KBM-7 (cell line): Measurements from ENCODE around the gene RNF8.
"Not testable (repeated sequence)": the region's sequence is repeated elsewhere in the genome, so short reads cannot be mapped to it uniquely, and the experiment has no call there.

ENCODE experiments used
- DNase-seq: peaks from one replicate; pipeline ENCODE4 v3.0.0-alpha.2; 2015
- in situ Hi-C: fragments of 300-500 bp; cut with MboI; formaldehyde crosslinking; loops from 2 replicates; pipeline ENCODE4 v1.14.3; 2020; ENCODE audit warnings: low sequenced_read_pairs, low pct_unique_long_range_greater_than_20kb, mixed read lengths

Gene RNF8, protein sequence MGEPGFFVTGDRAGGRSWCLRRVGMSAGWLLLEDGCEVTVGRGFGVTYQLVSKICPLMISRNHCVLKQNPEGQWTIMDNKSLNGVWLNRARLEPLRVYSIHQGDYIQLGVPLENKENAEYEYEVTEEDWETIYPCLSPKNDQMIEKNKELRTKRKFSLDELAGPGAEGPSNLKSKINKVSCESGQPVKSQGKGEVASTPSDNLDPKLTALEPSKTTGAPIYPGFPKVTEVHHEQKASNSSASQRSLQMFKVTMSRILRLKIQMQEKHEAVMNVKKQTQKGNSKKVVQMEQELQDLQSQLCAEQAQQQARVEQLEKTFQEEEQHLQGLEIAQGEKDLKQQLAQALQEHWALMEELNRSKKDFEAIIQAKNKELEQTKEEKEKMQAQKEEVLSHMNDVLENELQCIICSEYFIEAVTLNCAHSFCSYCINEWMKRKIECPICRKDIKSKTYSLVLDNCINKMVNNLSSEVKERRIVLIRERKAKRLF

DNA sequence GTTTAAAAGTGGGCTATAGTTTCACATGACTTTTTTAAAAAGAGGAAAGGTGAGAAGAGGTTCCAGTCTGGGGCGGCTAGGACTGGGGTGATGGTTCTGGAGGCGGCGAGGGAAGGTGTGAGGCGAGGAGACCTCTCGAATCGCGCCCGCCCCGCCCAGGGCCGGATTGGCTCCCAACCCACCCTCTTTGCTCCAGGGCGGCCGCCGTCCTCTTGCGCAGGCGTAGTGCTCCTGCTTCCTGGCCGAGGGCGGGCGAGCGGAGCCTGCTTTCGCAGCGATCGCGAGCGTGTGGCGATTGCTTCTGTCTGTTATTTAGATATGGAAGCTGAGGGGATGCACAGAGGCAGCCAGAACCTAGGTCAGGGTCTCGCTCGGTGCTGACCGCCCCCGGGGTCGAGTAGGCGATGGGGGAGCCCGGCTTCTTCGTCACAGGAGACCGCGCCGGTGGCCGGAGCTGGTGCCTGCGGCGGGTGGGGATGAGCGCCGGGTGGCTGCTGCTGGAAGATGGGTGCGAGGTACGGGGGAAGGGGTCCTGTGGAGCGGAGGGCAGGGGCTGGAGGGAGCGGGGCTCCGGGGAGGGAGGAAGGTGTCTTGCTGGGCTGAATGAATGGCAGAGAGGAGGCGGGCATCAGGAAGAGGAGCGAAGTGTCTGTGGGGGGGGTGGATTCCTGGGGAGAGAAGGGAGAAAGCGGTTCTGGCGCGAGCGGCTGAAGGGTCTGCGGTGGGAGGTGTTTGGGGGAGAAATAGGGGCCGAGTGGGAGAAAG, at the start of gene RNF8:
Gene RNF8, plus strand, starts transcription at position 223 of the 765 bp plus-strand sequence. Its CDS starts 182 bp downstream, at position 405.
- peak; percentile 91 for DNase-seq
- in situ Hi-C loops = no loop called here

DNA sequence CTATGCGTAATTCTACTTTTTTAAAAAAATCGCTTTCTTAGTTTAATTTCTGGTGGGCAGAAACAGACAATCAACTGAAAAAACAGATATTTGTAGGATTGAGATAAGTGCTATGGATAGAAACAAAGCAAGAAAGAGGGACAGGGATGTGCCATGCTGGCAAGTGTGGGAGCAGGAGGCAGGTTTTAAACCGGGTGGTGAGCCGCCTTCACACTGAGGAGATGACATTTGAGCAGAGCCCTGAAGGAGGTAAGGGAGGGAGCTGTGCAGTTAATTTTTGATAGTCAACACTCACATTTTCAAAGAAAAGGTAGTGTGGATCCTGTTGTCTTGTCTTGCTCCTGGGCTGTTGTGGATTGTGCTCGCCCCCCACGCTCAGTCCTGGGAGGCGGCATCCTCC, 49.0 kb upstream of the RNF8 start:
- DNase-seq = no peak
- in situ Hi-C loops = no loop called here

DNA sequence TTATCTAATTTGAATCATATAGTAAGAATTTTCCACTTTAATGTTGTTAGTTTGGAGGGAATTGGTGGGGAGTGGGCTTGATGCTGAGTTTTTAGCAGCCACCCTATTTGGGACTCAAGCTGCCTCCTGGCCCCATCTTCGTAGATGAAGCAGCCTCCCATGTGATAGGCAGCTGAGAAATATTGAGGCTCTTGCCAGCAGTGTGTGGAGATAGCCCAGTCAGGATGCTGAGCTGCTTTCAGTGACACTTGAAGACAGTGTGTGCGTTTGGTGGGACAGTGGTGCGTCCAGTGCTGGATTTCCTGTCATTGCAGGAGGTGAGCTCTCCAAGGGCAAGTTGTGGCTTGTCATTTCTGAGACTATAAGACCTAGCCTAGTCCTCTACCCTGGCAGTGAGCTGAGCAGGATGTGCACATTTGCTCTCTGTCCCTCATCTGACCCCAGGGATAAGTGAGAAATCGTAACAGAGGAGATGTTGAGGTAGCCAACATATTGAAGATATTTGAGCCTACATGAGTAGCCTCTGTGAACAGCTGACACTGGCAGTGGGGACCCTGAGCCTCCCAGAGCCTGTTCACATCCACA, 47.9 kb upstream of the RNF8 start:
- in situ Hi-C loops = no loop called here
- DNase-seq = no peak

DNA sequence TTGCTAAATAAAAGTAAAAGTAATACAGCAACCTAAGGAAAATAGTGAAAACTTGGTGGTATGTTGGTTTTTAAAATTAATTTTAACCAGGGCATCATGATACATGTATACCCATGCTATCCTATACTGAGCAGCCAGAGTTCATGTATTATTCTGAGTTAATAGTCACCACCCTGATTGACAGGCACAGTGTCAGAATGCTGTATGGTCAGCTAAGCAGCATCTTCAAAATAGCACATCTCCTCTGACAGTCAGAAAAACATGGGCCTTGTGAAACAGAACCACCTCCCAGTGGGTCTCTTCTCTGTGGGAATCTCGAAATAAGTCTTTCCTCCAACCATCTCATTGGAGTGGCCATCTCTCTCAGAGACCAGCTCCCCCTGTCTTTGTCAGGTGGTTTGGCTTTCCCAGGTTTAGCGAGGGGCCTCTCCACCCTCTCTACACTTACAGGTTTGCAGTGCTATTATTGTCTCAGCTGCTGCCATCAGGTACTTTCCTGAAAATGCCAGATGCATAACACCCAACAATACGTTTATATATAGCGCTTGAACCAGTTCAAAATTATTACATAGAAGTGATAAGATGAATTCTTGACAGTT, 47.1 kb upstream of the RNF8 start:
- in situ Hi-C loops = no loop called here
- DNase-seq = no peak

DNA sequence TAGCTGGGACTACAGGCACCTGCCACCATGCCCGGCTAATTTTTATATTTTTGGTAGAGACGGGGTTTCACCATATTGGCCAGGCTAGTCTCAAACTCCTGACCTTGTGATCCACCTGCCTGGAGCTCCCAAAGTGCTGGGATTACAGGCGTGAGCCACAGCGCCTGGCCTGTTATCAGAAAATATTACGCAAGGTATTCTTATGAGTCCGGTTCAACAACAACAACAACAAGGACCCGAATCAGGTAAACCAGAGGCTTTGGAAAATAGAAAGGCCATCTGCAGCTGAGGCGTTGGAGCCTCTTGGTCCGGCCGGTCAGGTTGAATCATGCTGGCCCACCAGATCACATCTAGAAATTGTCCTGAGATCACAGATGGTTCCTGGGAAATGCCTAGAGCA, 46.3 kb upstream of the RNF8 start:
- in situ Hi-C loops, DNase-seq: not testable (repeated sequence)

DNA sequence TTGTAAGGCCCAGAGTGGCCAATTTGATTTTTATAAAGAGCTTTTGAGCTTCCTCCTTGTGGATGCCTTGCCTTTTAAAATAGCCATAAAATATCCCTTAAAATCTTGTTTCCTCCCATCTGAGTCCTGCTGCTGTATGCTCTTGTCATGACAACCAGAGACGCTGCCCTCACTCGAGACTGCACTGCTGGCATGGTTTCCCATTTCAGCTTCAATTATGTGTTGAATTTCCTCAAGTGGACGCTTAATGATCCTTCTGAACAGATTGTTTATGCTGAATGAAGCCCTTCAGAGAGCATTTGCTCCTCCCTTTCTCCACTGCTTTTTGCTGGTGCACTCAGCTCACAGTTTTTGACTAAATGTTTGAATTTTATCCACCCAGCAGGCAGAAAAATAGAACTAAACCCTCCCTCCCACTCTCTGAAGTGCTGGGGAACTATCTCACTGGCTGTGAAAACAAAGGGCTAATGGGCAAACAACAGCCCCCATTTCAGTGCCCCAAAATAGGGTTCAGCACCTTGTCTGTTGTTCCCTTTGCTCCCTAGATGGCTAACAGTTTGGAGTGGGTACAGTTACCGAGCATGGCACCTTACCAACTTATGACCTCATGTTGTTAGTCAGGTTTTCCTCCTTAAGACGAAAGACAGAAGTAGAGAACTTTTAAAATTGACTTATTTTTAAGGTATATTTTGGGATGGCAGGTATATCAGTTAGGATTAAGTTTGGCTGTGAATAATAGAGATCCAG, 45.5 kb upstream of the RNF8 start:
- no peak for DNase-seq
- in situ Hi-C loops = no loop called here

DNA sequence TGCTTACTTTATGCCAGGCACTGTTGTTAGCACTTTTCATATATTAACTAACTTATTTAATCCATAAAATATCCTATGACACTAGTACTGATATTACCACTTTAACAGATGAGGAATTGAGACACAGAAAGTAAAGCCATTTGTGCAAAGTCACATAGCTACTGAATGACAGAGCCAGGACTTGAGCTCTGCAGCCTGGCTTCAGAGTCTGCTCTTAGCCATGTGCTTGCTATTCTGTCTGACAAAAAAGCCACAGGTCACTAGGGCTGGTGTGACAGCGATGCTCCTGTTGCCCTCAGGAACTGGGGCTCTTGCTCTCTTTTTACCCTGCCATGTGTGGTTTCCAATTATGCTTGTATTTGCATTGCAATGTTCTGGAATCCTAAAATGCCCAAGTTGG, 44.7 kb upstream of the RNF8 start:
- in situ Hi-C loops = no loop called here
- DNase-seq = no peak

DNA sequence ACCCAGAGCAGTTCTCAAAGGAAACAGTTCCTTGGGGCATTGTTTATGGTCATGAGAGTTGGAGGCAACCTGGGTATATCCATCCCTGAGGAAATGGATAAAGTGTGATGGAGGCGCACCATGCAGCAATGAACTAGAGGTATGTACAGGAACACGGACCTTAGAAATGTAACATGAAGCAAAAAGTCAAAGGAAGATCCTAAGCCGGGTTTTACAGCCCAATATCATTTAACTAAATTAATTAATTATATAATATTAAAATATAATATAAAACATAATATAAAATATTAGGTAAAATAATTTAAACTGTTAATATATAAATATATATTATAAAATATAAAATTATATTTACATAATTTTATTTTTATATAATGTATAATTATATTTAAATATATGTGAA, 44.1 kb upstream of the RNF8 start:
- in situ Hi-C loops = no loop called here

DNA sequence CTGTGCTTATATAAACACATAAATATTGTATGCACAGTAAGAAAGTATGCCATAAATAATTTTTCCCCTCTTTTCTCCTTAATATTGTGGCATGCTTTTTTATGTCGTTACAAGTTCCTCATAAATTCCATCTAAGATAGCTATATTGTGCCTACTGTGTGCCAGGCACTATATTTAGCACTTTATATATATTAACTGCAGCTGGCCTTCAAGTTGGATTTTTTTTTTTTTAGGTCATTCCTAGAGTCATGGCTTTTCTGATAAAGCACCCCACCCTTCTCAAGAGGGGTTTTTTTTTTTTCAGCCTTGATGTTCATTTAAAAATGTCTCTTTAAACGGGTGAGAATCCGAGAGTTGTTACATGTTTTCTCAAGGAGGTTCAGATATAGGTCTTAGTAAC, 42.8 kb upstream of the RNF8 start:
- in situ Hi-C loops = no loop called here
- no peak for DNase-seq

More for the DNA sequence above, 44.1 kb upstream of the RNF8 start:
- no peak for DNase-seq

DNA sequence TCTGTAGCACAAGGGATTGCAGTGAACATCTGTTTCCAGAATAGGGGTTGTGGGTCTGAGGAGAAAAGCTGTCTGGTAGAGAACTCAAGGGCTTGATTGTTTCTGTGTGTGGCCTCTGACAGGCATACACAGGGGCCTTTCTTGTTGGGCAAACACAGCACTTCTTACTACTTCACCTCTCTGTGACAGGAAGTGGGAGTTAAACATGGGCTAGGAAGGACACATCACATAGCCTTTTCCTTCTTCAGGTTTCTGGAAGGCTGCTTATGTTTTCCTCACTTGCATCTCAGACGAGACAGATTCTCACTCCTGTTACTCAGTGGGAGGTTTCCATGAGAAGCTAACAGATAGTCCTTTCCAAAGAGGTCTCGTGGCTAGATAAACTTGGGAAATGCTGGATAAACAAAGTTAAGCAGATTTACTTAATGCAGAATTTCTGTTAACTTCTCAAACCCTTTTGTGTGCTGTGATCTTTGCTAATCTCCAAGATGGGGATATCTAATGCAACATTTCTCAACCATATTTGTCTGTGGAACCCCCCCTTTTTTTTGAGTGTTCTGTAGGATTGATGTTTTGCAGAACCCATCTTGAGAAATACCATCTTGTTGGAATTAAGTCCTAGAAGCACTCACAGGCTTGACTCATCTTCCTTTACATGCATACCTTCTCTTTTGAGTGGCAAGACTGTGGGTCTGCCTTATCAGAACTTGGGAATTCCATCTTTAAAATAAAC, 41.9 kb upstream of the RNF8 start:
- DNase-seq = peak; percentile 37
- in situ Hi-C loops = no loop called here

DNA sequence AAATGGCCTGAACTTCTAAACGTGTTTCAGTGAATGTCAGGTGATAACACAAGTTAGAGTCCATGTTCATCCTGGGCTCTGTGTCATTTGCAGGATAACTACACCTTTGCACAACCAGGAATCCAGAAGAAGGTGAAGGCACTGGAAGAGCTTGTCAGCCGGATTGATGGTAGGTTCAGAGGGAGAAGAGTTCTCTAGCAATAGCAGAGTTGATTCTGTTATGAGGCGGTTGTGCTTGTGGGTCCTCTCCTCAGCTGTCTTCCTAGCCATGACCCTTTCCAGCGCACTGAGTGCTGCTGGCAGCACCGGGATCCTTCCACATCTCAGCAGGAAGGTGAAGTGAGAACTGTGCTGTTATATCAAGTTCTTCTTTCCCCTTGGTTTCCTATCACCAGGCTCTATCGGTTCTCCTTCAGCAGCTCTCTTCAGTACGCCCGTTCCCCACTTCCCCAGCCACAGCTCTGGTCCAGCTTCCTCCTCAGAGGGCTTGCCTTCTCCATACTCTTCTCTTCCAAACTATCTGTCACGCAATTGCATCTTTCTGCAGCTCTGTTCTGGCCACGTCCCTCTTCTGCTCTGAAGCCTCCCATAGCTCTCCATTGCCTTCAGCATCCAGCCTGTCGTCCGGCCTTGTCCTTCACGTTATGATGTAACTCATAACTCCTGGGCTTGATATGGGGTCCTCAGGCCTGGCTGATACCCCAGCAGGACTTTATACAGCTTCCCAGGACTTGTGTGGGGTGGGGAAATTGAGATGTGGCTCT, 39.9 kb upstream of the RNF8 start:
- in situ Hi-C loops = no loop called here
- DNase-seq = no peak

DNA sequence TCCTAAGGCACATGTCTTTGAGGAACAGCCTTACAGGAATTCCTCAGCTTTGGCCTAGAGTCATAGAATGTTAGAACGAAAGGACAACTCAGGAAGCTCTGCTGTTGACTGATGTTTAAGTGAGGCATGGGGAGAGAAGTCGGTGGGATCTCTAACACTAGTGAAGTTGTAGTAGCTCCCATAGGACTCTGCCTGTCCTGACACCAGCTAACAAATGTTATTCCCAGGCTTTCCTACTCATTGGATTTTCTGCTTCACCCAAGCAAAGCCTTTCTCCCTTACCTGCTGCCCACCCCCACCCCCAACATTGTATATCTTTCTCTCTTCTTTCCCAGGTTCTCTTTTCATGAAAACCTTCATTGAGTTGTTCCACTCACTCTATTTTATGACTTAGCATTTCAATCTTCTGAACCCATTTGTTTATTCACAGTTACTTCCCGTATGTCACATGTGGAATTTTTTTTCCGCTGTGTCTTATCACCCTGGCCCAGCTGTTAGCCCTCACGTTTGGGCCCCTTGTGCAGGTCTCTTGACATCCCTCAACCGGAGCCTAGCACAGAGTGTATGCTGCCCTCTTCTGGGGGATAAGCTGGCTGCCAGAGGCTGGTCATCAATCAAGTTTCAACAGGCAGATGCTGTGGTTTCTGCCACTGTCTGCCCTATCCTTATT, 39.2 kb upstream of the RNF8 start:
- DNase-seq = peak; percentile 84
- in situ Hi-C loops = no loop called here

DNA sequence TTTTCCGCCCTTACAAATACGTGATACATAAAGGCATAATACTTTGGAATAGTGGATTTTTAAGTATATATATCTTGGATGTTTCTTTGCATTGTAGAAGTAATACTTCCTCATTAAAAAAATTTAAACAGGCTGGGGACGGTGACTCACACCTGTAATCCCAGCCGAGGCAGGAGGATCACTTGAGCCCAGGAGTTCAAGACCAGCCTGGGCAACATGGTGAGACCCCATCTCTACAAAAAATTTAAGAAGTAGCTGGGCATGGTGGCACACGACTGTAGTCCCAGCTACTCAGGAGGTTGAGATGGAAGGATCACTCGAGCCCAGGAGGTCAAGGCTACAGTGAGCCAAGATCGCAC, 38.6 kb upstream of the RNF8 start:
- in situ Hi-C loops = no loop called here
- DNase-seq = no peak

DNA sequence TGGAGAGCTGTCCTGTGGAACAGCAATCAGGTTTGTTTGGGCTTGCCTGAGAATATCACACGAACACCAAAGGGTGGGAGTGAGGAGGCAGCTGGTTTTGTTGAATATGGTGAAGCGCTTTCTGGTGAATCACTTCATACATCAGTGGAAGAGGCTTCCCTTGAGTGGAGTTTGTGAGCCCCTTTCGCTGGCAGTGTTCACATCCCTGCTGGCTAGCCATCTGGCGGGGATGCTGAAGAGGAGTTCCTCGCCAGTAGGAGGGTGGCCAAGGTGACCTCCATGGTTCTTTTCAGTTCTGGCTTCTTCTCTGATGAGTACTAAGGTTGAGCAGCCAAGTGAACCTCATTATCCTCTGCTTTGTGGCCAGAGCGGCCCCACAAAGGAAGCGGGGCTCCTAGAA, 37.7 kb upstream of the RNF8 start:
- in situ Hi-C loops = no loop called here
- no peak for DNase-seq

DNA sequence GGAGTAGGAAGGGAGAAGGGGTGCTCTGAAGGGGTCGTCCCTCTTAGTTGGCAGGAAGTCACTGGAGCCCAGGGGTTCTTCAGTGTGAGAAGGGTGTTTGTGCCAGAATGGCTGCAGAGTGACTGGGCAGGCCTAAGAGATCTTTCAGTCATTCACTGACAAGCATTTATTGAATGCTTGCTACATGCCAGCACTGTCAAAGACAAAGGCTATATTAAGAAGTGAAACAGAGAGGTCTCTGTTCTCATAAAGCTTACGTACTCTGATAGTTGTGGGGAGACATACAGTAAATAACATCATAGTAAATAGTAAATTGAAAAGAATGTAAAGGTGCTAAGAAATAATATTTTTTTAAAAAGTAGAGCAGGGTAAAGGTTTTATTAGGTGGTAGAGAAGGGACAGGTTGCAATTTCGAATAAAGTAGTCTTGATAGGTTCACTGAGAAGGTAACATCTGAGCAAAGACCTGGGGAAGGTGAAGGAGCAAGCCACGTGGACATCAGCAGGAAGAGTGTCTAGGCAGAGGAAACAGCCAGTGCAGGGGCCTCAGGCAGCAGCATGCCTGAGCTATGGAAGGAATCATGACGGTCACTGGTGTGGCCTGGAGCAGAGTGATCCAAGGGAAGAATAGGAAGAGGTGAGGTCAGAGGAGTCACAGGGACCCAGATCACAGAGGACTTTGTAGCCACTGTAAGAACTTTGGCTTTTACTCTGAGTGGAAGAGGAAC, 36.3 kb upstream of the RNF8 start:
- DNase-seq = no peak
- in situ Hi-C loops = no loop called here

DNA sequence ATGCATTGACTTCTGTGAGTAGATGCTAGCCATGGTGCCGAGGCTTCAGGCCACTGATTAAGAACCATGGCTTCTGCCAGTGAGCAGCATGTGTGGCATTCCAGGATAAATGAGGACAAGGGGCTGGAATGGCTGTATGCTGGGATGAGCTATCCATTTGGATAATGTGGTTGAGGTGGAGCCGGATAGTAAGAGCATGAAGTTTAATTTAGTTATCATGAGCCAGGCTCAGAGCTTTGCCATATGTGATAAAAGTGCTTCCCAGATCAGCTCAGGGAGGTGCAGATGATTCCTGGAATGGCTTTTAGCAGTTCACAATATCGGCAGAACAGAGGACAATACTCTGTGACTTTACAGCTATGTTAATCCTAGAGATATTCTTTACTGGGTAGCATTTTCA, 34.6 kb upstream of the RNF8 start:
- in situ Hi-C loops = no loop called here
- no peak for DNase-seq
